GM20431 (cell line): ENCODE results near the gene GNAO1.

ENCODE experiments used
- in situ Hi-C: fragments of 300-500 bp; cut with MseI, MboI; formaldehyde crosslinking; loops from one replicate; pipeline ENCODE4 v1.15.0; 2020; ENCODE audit warnings: low sequenced_read_pairs; ENCODE audit not compliant: unreplicated experiment

GNAO1 gene

GRCh38 chr16:56233795-56234566 lies 42.7 kb downstream of the GNAO1 start:
- in situ Hi-C loops = no loop called here

- in situ Hi-C loops = no loop called here
Observed at GRCh38 chr16:56234737-56235136, 43.4 kb downstream of the GNAO1 start.

- in situ Hi-C loops = no loop called here
Observed at GRCh38 chr16:56237451-56237930, 46.2 kb downstream of the GNAO1 start.

GRCh38 chr16:56238188-56238587 lies 46.9 kb downstream of the GNAO1 start:
- in situ Hi-C loops = no loop called here

- in situ Hi-C loops = no loop called here
Observed at GRCh38 chr16:56241596-56241995, 50.3 kb downstream of the GNAO1 start.

DNA sequence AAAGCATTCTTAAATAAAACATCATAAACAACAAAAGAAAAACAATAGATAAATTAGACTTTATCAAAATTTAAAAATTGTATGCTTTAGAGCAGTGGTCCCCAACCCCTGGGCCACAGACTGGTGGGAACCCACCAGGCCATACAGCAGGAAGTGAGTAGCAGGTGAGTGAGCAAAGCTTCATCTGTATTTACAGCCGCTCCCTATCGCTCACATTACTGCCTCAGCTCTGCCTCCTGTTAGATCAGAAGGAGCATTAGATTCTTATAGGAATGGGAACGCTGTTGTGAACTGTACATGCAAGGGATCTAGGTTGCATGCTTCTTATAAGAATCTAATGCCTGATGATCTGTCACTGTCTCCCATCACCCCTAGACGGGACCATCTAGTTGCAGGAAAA lies 51.5 kb downstream of the GNAO1 start:
- in situ Hi-C loops = no loop called here

DNA sequence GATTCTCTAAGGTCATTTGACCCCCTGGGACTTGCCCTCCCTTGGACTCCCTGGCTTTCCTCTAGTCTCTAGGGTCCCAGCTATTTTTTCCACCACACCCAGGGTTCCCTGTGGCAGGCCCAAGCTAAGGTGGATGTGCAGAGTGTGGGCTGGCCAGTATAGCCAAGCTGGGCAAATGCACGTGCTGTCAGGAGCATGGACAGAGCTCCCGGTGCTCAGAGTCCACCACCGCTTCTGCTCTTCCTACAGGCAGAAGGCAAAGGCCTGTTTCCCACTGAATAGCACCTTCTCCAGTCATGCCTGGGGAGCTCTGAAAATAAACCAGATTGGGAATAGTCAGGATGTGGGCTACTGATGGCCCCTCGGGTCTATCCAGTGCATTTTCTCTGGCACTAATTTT lies 53.3 kb downstream of the GNAO1 start:
- in situ Hi-C loops = no loop called here

DNA sequence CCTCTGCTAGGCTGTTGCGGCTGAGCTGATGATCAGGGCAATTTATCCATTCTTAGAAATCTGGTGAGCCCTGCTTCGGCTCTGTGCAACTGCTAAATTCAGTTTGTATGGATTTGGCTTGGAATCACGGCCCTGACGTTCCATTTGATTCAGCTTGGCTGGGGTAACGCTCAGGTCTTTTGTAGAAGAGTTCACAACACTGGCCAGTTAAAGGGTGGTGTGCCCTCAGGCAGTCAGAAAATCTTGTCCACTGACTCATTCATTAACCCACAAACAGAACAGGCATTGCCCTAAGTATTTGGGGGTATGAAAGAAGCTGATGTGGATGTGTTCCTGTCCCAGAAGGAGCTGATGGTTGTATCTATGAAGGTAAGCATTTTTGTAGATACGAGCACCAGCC lies 53.9 kb downstream of the GNAO1 start:
- in situ Hi-C loops = no loop called here

DNA sequence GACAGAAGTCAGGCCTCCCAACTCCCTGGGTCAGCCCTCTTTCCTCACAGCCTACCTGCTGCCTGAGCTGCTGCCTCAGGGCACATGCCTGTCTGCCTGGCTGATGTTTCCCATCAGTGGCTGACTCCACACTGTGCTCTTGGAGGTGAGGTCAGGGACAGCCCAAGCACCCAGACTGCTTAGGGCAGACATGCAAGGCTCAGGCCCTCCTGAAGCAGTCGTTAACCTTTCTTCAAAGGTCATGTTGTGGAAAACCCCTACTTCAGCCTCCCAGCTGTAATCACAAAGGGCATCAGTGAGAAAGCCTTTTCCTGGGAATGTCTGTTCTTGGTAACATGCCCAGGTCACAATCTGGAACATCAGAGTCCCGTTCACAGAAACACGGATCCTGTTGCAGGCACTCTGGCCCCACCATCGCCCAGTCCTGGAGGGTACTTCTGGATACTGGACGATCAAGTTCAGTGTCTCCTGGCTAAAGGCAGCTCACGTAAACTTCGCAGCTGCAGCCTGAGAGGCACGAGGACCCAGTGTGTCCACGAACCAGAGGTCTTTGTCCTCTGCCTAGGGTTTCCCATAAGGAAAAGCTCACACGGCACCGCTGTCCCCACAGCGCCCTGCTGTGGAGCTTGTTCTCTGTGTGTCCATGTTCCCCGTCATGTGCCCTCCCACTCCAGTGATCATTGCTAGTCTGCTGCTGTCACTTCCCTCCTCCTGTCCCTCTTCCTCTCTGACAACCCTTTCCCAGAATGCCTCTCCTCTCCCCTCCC lies 54.9 kb downstream of the GNAO1 start:
- in situ Hi-C loops = no loop called here

- in situ Hi-C loops = no loop called here
Observed at GRCh38 chr16:56247018-56247417, 55.7 kb downstream of the GNAO1 start.

DNA sequence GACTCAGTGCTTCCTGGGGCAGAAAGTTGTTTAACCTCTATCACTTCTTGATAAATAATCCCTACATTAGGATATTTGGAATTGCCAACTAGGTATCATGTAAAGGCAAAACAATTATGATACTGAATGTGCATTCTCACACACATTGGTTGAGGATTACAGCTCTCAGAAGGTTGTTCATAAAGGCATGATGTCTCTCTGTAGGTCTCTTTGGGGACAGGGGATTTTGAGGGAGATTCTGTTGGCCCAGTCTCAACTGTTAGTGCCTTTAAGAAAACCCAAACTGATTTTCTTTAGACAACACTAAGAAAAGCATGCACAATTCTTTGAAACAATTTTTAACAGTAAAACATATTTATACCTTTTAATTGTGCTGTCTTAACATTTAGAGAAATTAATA lies 56.5 kb downstream of the GNAO1 start:
- in situ Hi-C loops = no loop called here

DNA sequence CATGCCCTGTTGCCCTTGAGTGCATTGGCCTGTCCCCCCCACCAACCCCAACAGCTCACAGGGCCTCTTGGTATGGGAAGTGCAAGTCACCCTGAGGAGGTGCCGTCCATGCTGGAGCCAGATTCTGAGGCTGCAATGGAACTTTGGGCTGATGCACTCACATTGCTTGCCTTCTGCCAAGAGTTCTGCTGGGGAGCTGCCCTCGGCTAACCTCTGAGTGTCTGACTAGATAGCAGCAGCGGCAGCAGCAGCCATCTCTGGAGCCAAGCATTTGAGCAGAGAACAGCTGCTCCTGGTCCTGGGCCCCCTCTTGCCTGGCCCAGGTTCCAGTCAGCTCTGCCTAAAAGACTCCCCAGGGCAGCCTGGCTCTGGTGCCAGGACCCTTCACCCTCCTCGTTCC lies 61.5 kb downstream of the GNAO1 start:
- in situ Hi-C loops = no loop called here

DNA sequence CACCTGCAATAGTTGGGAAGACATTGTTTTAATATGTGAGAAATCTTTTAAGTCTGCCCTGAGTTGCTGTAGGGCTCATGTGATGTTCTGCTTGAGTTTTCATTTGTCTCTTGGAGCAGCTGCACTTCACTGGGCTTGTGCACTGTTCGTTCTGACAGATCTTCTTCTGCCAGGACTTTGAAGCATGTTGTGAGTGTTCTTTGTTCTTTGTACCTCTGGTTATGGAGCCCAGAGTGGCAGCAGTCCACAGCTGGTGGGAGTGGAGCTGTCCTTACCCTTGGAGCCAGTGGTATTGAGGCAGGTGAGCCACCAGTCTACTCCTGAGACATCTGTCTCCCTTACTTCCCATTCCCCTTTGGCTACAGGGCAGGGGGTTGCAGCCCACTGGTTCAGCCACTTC lies 64.6 kb downstream of the GNAO1 start:
- in situ Hi-C loops = no loop called here

DNA sequence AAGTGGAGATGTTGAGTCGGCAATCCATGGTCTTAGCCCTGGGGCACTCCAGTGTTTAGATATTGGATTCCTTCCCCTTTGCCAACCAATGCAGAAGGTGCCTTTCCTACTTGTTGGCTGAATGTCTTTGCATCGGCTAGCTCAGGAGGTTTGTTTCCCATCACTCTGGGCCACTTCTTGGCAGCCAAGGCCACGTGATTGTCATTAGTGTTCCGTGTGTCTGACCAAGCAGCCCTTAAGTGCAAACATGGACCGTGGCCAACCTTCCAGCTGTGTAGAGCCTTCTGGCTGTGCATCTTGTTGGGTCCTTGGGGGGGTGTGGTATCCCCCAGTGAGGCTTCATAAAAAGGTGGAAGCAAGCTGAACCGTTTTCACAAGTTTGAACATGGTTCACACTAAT lies 66.0 kb downstream of the GNAO1 start:
- in situ Hi-C loops = no loop called here

GRCh38 chr16:56257666-56258342 lies 66.5 kb downstream of the GNAO1 start:
- in situ Hi-C loops = no loop called here

GRCh38 chr16:56258508-56259424 lies 67.5 kb downstream of the GNAO1 start:
- in situ Hi-C loops = no loop called here

DNA sequence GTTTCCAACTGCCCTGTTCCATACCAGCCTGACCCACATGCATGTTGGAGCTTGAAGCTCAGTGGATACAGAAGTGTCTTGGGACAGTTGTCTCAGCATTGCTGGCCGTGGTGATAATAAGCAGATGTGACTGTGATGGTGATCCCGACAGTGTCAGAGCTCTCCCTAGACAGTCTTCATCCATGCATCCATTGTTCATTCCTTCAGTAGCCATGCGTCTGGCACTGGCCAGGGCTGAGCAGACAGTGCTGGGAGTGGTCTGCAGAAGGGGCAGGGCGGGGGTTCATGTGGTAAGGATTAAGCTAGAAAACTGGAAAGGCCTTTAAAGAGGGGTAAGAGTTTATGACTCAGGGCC lies 68.1 kb downstream of the GNAO1 start:
- in situ Hi-C loops = no loop called here

DNA sequence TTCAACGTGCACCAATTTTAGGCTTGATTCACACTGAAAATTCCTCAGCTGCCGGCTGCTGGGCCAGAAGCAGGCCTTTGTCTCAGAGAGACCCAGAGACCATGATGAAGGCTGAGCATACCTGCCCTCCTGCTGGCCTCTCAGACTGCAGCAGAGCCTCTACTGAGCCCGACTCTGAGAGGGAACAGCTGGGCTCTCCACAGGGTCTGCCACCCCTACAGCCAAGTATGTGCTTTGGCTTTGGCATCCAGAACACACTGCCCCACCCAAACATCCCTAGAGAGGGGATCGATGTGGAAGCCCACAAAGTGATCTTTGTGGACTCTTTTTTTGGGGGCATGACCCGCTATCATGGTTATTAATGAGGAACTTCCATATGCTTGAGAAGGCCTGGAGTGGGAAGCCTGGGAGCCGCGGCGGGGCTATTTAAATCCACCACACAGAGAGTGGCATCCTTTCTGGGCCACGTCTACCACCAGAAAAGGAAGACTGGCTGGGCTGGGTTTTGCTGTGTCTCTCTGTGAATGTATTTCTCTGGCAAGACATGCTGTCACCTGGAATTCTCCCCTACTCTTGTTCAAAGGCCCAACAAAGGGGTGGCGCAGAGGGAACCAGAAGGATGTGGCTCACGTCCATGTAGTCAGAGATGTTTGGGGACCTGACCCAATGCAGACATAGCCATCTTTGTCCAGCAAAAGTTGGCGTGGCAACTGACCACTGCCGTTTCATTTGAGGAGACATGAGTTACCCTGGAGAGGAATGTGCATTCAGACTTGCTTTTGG lies 69.3 kb downstream of the GNAO1 start:
- in situ Hi-C loops = no loop called here

- in situ Hi-C loops = no loop called here
Observed at GRCh38 chr16:56261656-56262055, 70.4 kb downstream of the GNAO1 start.
